SK-MEL-5 (cell line): ENCODE results near the gene FAM50A. TPM values are rescaled to one million over a fixed set of nuclear protein-coding genes. Genes with fewer than 3 reads are reported as not detected.
"Not testable (repeated sequence)": the region's sequence is repeated elsewhere in the genome, so short reads cannot be mapped to it uniquely, and the experiment has no call there.

Experiments
- DNase-seq: peaks from one replicate; pipeline ENCODE4 v3.0.0-alpha.2; 2016; ENCODE audit warnings: low read depth, low spot score
- in situ Hi-C: cut with HindIII; loops from 2 replicates; pipeline ENCODE4 v1.10.0; 2016; ENCODE audit warnings: low sequenced_read_pairs, high pct_unique_total_duplicates, low pct_unique_long_range_greater_than_20kb
- small RNA-seq, 2 experiments: library from RNA; depleted of rRNA; stranded (forward); fragments of <200 nt; gene quantifications; one replicate each; pipeline ENCODE3, GENCODE V24; 2014
- total RNA-seq: library from RNA; depleted of rRNA; stranded (reverse); fragments of >200 nt; shearing (Covaris generic); gene quantifications from 2 replicates; pipeline ENCODE4 v1.2.3, GENCODE V29; 2014; rRNA removed

FAM50A gene
- total RNA-seq, 1 experiment from 2014 or later, result 83.0 TPM

DNA sequence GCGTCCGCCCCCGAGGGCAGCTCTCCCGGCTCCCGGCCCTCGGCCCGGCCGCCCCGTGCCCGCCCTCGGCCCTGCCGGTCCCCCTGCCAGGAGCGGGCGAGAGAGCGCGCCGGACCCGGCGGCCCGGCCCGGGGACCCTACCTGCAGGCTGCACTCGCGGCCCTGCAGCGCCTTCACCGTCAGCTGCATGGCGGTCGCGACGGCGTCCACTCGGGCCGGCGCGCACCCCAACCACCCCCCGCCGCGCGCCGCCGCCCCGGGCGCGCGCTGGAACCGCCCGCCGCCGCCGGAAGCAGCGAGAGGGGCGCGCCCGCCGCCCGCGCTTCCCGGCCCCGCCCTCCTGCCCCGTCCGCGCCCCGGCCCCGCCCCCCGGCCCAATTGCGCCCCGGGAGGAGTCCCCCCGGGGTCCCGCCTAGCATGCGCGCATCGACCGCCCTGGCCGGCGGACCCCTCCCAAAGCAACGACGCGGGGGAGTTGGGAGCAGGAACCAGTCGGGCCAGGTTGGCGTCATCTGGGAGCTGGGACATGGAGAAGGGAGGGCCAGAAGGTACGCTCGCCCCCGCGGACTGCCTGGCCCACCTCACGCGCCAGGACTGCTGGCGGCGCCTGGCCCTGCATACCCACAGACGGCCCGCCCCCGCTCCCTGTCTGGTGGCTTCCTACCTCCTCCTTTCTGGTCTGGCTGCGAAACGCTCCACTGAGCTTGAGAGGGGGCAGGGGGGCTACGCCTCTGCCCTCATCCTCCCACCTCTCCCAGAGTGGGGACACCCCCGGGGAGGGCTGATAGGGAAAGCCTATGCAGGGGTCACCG lies 42.7 kb downstream of the FAM50A start, which contains the start of gene UBL4A:
Gene UBL4A (minus strand): TSS at position 220 of the 812 bp plus-strand sequence. CDS start 31 bp downstream, at position 189.
- in situ Hi-C loops, result no loop called here
- peak; percentile 41 for DNase-seq

DNA sequence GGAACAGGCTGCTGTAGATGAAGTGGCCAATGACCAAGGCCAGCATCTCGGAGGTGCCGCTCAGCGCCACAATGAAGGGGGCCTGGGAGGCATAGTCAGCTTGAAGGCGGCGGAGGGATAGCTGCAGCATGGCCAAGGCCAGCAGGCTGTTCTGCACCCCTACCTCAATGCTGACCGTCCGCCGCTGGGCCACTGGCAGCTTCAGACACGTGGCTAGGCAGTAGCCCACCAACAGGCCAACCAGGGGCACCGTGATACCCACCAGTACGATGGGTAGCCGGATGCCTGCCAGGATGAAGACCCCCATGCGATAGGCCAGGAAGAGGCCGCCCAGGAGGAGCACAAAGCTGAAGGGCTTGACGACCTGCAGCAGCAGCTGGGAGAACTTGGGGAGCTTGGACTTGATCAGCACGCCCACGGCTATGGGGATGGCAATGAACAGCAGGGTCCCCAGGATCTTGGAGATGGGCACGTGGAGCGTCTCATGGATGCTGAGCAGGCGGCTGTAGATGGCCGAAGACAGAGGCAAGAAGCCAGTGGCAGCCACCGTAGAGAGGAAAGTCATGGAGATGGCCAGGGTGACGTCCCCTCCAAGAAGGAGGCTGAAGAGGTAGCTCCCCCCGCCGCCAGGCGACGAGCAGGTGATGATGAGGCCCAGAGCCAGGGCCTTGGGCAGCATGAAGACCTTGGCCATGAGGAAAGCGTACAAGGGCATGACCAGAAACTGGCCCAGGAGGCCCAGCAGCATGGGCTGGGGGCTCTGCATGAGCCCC lies 43.8 kb downstream of the FAM50A start:
- no peak for DNase-seq
- in situ Hi-C loops, result no loop called here

DNA sequence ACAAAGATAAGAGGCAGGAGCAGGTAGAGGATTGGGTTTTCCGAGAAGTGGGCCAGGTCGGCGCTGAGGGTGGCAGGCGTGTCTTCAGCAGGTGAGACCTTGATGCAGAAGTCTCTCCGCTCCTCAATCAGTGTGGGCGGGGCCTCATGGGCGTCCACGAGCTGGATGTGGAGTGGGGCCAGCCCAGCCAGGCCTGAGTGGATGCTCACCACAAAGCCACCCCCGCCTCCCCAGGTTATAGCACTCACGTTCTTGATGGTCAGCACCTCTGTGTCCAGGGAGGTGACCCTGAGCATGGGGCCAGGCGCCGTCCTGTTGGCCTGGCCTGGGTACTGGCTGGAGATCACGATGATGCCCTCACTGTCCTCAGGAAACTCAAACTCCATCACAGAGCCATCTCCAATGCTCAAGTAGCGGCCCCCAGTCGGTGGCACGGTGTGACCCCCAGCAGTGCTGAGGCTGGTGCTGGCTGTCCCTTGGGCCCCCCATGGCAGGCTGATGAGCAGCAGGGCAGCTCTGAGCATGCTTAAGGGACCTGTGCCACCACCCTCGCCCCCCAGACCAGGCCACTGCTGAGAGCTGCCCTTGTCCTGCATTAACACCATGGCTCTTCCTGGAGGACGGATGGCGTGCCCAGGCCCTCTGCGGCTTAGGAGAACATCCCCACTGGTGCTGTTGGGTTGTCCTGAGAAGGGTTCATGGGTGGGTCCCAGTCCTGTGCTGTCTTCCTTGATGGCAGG lies 44.6 kb downstream of the FAM50A start:
- in situ Hi-C loops, result no loop called here
- no peak for DNase-seq

DNA sequence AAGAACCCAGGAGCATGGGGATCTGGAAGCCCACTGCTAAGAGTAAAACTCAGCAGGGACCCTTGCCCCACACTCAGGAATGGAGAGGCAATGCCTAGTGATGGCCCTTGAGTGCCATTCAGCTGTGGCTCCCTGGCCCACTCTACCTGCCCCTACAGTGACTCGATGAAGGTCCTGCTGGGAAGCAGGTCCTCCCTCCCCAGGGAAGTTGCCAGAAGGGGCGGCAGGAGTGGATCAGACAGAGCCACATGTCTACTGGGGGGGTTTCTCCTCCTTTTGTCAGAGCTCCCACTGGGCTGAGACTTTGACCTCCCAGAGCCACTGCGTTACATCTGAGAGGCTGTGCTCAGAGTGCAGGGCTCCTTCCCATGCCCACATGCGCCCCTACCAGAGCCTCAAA lies 45.2 kb downstream of the FAM50A start:
- DNase-seq, result no peak
- in situ Hi-C loops, result no loop called here

DNA sequence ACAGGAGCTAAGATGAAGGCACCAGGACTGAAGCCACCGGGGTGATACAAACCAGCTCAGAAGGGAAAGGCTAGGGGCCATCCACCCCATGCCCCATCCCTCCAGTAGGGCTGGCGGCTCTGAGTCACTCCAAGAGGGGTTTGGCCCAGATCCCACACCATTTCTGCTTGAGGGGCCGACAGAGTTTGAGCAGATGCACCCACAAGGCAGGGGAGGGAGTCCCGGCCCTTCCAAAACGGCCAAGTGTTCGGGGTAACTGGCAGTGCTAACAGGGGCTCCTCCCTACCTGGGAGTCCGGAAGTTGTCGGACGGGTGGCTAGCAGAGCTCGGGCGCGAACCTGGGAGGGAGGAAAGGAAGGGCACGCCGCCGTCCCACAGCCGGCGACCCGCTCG lies 46.1 kb downstream of the FAM50A start:
- DNase-seq, result no peak
- in situ Hi-C loops, result no loop called here

DNA sequence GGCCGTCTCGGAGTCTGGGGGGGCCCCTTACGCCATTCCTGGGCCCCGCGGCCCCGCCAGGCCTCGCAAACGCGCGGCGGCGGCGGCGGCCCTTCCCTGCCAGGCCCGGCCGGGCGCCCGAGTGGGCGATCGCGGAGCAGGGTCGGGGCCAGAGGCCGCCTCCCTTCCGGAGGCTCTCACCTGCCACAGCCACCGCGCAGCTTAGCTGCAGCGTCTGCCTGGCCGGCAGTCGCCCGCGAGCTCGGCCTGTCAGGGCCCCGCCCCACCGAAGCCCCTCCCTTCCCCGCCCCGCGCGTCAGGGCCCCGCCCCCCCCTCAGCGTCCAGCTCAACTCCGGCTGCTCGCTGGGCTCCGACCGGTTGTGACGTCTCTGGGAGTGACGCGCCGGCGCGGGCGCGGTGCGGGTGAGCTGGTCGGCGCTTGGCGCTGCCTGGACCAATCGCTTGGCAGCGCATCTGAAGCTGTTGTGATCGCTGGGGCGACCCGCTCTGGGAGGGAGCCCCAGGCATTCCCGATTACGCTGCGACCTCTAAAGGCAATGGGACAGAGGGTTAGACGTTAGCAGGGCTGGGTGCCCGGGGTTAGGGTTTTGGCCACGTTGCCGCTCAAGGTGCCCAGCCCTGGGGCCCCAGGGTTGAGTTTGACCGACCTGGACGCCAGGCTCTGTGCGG lies 46.6 kb downstream of the FAM50A start, which contains the start of gene SLC10A3:
Gene SLC10A3 (minus strand): TSS at position 216 of the 670 bp plus-strand sequence. CDS start 1,689 bp downstream, outside the sequence.
- in situ Hi-C loops, result no loop called here
- peak; percentile 89 for DNase-seq

DNA sequence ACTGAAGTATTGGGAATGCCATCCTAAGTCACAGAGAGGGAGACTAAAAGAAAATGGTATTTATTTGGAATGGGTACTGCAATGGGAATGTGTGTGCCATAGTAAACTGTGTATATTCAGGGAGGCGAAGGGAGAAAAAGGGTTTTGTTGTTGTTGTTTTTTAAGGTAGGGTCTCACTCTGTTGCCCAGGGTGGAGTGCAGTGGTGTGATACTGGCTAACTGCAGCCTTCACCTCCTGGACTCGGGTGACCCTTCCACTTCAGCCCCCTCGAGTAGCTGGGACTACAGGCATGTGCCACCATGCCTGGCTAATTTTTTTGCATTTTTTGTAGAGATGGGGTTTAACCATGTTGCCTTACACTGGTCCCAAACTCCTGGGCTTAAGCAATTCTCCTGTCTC lies 50.8 kb downstream of the FAM50A start:
- DNase-seq, result no peak
- in situ Hi-C loops, result no loop called here

DNA sequence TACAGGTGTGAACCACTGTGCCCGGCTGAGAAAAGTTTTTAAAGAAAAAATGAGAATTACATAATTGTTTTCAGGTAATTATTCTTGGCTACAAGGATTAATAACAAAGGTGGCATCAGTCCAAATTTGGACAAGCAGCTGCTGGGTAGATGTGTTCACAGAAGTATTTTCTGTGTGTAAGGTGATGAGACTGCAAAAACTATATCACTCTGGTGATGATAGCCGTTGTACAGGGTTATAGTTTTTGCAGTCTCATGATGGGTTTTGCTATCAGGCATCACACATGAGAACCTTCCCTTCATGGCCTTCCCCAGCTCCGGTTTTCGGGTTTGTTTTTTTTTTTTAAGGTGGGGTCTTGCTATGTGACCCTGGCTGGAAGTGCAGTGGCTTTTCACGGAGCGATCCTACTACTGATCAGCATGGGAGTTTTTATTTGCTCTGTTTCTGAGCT lies 51.6 kb downstream of the FAM50A start:
- in situ Hi-C loops, result no loop called here
- no peak for DNase-seq

DNA sequence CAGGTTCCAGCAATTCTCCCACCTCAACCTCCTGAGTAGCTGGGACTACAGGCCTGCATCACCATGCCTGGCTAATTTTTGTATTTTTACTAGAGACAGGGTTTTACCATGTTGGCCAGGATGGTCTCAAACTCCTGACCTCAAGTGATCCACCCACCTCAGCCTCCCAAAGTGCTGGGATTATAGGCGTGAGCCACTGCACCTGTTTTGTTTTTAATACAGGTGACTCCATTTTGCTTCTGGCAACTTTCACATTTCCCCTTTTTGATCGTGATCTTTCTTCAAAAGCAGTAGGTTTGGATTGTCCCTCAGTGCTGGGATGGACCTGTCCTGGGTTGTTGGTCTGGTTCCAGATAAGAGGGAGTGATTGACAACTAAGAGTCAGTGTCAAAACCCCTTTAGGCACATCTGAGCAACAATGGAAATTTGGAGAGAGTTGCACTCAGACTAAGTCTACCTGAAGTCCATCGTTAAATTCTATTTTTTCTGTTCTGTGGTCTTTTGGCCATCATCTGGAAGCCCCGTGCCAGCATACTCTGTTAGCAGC lies 52.7 kb downstream of the FAM50A start:
- DNase-seq, in situ Hi-C loops: not testable (repeated sequence)

Small RNAs within 50 kb of the gene (small RNA-seq; reads per million reads assigned to genes)
- 0 to 0.14 reads per million in 2 experiments for gene MIR6858
- gene RN7SL697P, result 0 reads per million in 2 experiments
- gene SNORA70, result 0 reads per million in 2 experiments

Other genes with a start within 250 kb of the FAM50A start
- not detected in 2 replicates for gene OPN1MW2, start 224.4 kb upstream of the FAM50A start, total RNA-seq
- not detected in 2 replicates for gene OPN1MW3, start 186.6 kb upstream of the FAM50A start, total RNA-seq
- not detected in 2 replicates for gene TEX28, start 149.0 kb upstream of the FAM50A start, total RNA-seq
- gene TKTL1, start 148.3 kb upstream of the FAM50A start, total RNA-seq, result 0.42 TPM in 1 of 2 replicates, not detected in the other
- gene FLNA, start 69.5 kb upstream of the FAM50A start, total RNA-seq, result 108 and 138 TPM in 2 replicates
- gene EMD, start 64.8 kb upstream of the FAM50A start, total RNA-seq, result 15.4 and 21.3 TPM in 2 replicates
- gene RPL10, start 45.8 kb upstream of the FAM50A start, total RNA-seq, result 3,421 and 3,578 TPM in 2 replicates
- gene DNASE1L1, start 34.9 kb upstream of the FAM50A start, total RNA-seq, result 53.4 and 56.8 TPM in 2 replicates
- 17.6 and 25.3 TPM in 2 replicates for gene TAFAZZIN, start 32.6 kb upstream of the FAM50A start, total RNA-seq
- gene ATP6AP1, start 15.5 kb upstream of the FAM50A start, total RNA-seq, result 88.8 and 93.6 TPM in 2 replicates
- gene GDI1, start 7.0 kb upstream of the FAM50A start, total RNA-seq, result 48.8 and 61.9 TPM in 2 replicates
- not detected in 2 replicates for gene PLXNA3, start 14.1 kb downstream of the FAM50A start, total RNA-seq
- gene LAGE3, start 35.1 kb downstream of the FAM50A start, total RNA-seq, result 47.7 and 58.6 TPM in 2 replicates
- 58.3 and 64.6 TPM in 2 replicates for gene UBL4A, start 42.5 kb downstream of the FAM50A start, total RNA-seq
- gene SLC10A3, start 46.5 kb downstream of the FAM50A start, total RNA-seq, result 9.8 and 11.9 TPM in 2 replicates
- 25.6 and 28.1 TPM in 2 replicates for gene FAM3A, start 72.1 kb downstream of the FAM50A start, total RNA-seq
- gene G6PD, start 102.7 kb downstream of the FAM50A start, total RNA-seq, result 39.1 and 52.7 TPM in 2 replicates
- gene IKBKG, start 103.5 kb downstream of the FAM50A start, total RNA-seq, result 12.3 and 15.0 TPM in 2 replicates
- gene CTAG1A, start 141.0 kb downstream of the FAM50A start, total RNA-seq, result not detected in 2 replicates
- not detected in 2 replicates for gene CTAG1B, start 175.1 kb downstream of the FAM50A start, total RNA-seq
- gene CTAG2, start 209.4 kb downstream of the FAM50A start, total RNA-seq, result 0.29 and 1.0 TPM in 2 replicates